Epithelial cell of esophagus (primary cell): ENCODE measurements around the gene MAU2.
A peak's percentile ranks its signal among the peaks of the same experiment; 100 is the strongest.
"Not testable (repeated sequence)": the region's sequence is repeated elsewhere in the genome, so short reads cannot be mapped to it uniquely, and the experiment has no call there.

Experiments
- DNase-seq: peaks from one replicate; pipeline ENCODE4 v3.0.0; 2010; ENCODE audit warnings: low read depth
- H3K4me3 ChIP-seq: 2 replicates; pipeline ENCODE4 v1.5.1; 2011; ENCODE audit warnings: mild to moderate bottlenecking, low read length, control low read depth
- CTCF ChIP-seq: IDR thresholded peaks from 2 replicates; pipeline ENCODE4 v1.5.1; 2011; ENCODE audit warnings: low read depth, mild to moderate bottlenecking, low read length, control low read depth, inconsistent platforms; ENCODE audit not compliant: insufficient read depth; ENCODE audit errors: missing control alignments

Gene MAU2

GRCh38 chr19:19388568-19389555 lies 68.2 kb downstream of the MAU2 start:
- peak overlapping the region; percentile 10 for H3K4me3 ChIP-seq
- peak; percentile 39 for DNase-seq
- TF ChIP-seq CTCF = no peak

- not testable (repeated sequence) for DNase-seq, H3K4me3 ChIP-seq
Measured at GRCh38 chr19:19389683-19390082, 69.1 kb downstream of the MAU2 start.

GRCh38 chr19:19394333-19394732 lies 73.7 kb downstream of the MAU2 start:
- H3K4me3 ChIP-seq = not testable (repeated sequence)

GRCh38 chr19:19399733-19400433 lies 79.3 kb downstream of the MAU2 start:
- H3K4me3 ChIP-seq = no peak overlapping the region
- no peak for DNase-seq
- no peak for TF ChIP-seq CTCF

More at GRCh38 chr19:19394333-19394732, 73.7 kb downstream of the MAU2 start:
- not testable (repeated sequence) for DNase-seq

- H3K4me3 ChIP-seq = no peak overlapping the region
- peak; percentile 58 for DNase-seq
- no peak for TF ChIP-seq CTCF
Measured at GRCh38 chr19:19402656-19403372, 82.2 kb downstream of the MAU2 start.

GRCh38 chr19:19403373-19403901 lies 82.8 kb downstream of the MAU2 start:
- no peak for TF ChIP-seq CTCF
- no peak overlapping the region for H3K4me3 ChIP-seq
- DNase-seq = peak; percentile 73

GRCh38 chr19:19404879-19405860 lies 84.5 kb downstream of the MAU2 start, which contains the start of gene GATAD2A:
GATAD2A (plus strand) TSS chr19:19405675; CDS start chr19:19465346, 59,671 bp downstream.
- DNase-seq = peak; percentile 92
- no peak for TF ChIP-seq CTCF
- peak within 1 kb of the TSS; percentile 71 for H3K4me3 ChIP-seq
